GDM1 (cell line): Measurements from ENCODE around the gene SLC22A9.
"Not testable (repeated sequence)": the region's sequence is repeated elsewhere in the genome, so short reads cannot be mapped to it uniquely, and the experiment has no call there.

Experiments used
- DNase-seq: peaks from one replicate; lab custom pipeline; 2025; lab: John Stamatoyannopoulos, UW

SLC22A9 gene

GRCh38 chr11:63369165-63369970 lies at the start of gene SLC22A9:
TSS of gene SLC22A9 (plus strand) at chr11:63369785. CDS start at chr11:63370057, 272 bp downstream.
- no peak for DNase-seq

- no peak for DNase-seq
These were observed 47.9 kb upstream of the SLC22A9 start for GRCh38 chr11:63321723-63322122.

- DNase-seq = not testable (repeated sequence)
These were observed 34.5 kb upstream of the SLC22A9 start for GRCh38 chr11:63335089-63335488.

- DNase-seq = no peak
These were observed 32.5 kb upstream of the SLC22A9 start for GRCh38 chr11:63337070-63337469.

GRCh38 chr11:63343130-63343529 lies 26.5 kb upstream of the SLC22A9 start:
- no peak for DNase-seq

- no peak for DNase-seq
These were observed 17.4 kb upstream of the SLC22A9 start for GRCh38 chr11:63352144-63352543.

GRCh38 chr11:63362196-63362793 lies 7.3 kb upstream of the SLC22A9 start:
- DNase-seq = no peak

GRCh38 chr11:63369971-63370588 lies 495 bp downstream of the SLC22A9 start:
- DNase-seq = no peak

- DNase-seq = no peak
These were observed 1.8 kb downstream of the SLC22A9 start for GRCh38 chr11:63371396-63371795.

GRCh38 chr11:63375434-63375833 lies 5.8 kb downstream of the SLC22A9 start:
- no peak for DNase-seq

- DNase-seq = no peak
These were observed 10.5 kb downstream of the SLC22A9 start for GRCh38 chr11:63380130-63380529.

GRCh38 chr11:63395697-63396096 lies 26.1 kb downstream of the SLC22A9 start:
- DNase-seq = no peak

- no peak for DNase-seq
These were observed 34.8 kb downstream of the SLC22A9 start for GRCh38 chr11:63404161-63404935.

GRCh38 chr11:63405114-63405513 lies 35.5 kb downstream of the SLC22A9 start:
- no peak for DNase-seq

GRCh38 chr11:63406458-63406857 lies 36.9 kb downstream of the SLC22A9 start:
- no peak for DNase-seq

- no peak for DNase-seq
These were observed 47.7 kb downstream of the SLC22A9 start for GRCh38 chr11:63417174-63417852.

GRCh38 chr11:63427971-63428508 lies 58.5 kb downstream of the SLC22A9 start:
- no peak for DNase-seq

- DNase-seq = not testable (repeated sequence)
These were observed 61.1 kb downstream of the SLC22A9 start for GRCh38 chr11:63430731-63431130.

- DNase-seq = not testable (repeated sequence)
These were observed 65.8 kb downstream of the SLC22A9 start for GRCh38 chr11:63435351-63435750.

GRCh38 chr11:63435831-63436230 lies 66.2 kb downstream of the SLC22A9 start:
- DNase-seq = not testable (repeated sequence)

GRCh38 chr11:63443714-63444113 lies 74.1 kb downstream of the SLC22A9 start:
- DNase-seq = no peak
